Ovary (tissue), 3 donors: ENCODE results near the gene BICC1.

Experiments used
- POLR2A ChIP-seq: fragments of 450-650 bp; IDR thresholded peaks from one replicate; pipeline ENCODE4 v1.6.1; 2017; ENCODE audit warnings: antibody characterized with exemption, mild to moderate bottlenecking, moderate library complexity
- TF ChIP-seq, protein P1 (sequence below), 3 donors: fragments of 450-650 bp in 2 of 3; fragments of 200-600 bp in 1 of 3; IDR thresholded peaks; one replicate each; pipeline versions ENCODE4 v1.5.1 to v1.8.0; 2016 to 2022; ENCODE audit warnings: antibody characterized with exemption in 3 of 3, mild to moderate bottlenecking in 1 of 3
- donor health status: DM: no; HTN: no; CAD: no.

DNA sequence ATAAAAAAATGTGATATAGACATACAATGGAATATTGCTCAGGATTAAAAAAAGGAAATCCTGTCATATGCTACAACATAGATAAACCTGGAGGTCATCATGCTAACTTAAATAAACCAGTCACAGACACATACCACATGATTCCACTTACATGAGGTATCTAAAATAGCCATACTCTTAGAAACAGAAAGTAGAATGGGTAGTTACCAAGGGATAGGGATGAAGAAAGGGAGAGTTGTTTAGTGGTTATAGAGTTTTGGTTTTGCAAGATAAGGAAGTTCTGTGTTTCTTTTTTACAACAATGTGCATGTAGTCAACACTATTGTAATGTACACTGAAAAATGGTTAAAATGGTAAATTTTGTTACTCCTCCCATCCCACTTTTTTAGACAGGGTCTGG lies 30.5 kb downstream of the BICC1 start:
- TF ChIP-seq, protein P1, sequence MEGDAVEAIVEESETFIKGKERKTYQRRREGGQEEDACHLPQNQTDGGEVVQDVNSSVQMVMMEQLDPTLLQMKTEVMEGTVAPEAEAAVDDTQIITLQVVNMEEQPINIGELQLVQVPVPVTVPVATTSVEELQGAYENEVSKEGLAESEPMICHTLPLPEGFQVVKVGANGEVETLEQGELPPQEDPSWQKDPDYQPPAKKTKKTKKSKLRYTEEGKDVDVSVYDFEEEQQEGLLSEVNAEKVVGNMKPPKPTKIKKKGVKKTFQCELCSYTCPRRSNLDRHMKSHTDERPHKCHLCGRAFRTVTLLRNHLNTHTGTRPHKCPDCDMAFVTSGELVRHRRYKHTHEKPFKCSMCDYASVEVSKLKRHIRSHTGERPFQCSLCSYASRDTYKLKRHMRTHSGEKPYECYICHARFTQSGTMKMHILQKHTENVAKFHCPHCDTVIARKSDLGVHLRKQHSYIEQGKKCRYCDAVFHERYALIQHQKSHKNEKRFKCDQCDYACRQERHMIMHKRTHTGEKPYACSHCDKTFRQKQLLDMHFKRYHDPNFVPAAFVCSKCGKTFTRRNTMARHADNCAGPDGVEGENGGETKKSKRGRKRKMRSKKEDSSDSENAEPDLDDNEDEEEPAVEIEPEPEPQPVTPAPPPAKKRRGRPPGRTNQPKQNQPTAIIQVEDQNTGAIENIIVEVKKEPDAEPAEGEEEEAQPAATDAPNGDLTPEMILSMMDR (IDR thresholded peaks at IDR 0.05), result no peak
- no peak for TF ChIP-seq POLR2A
